HCT116 (cell line): Measurements from ENCODE around the gene ITIH4. TPM values are rescaled to one million over a fixed set of nuclear protein-coding genes. Genes with fewer than 3 reads are reported as not detected.

Source experiments
- ATAC-seq: fragments of 200-7000 bp; cut with Tn5 transposase; 2 replicates; pipeline ENCODE4 v1.9.1; 2020; ENCODE audit warnings: mild to moderate bottlenecking, moderate library complexity
- BruUV-seq: library from RNA; stranded (reverse); fragments of 400-500 nt; replicated peaks from 2 replicates; lab custom pipeline; 2021; lab: Mats Ljungman, UMichigan
- CTCF ChIA-PET: fragments of 300-600 bp; sonication (Branson Sonifier 250); formaldehyde crosslinking; loops from one replicate; lab custom pipeline; 2021; ENCODE audit warnings: antibody characterized with exemption; lab: Charles Lee
- POLR2A ChIA-PET: fragments of 300-600, 350-600 bp; sonication (Branson Sonifier 250); formaldehyde crosslinking; loops from one replicate; lab custom pipeline; 2021; ENCODE audit warnings: antibody characterized with exemption; lab: Charles Lee
- RAD21 ChIA-PET, 2 experiments: fragments of 300-600 bp; sonication (Branson Sonifier 250); formaldehyde crosslinking; loops; one replicate each; lab custom pipeline; 2023; ENCODE audit warnings: low total read pairs in 2 of 2; ENCODE audit not compliant: uncharacterized antibody in 2 of 2, unreplicated experiment in 2 of 2, low non-redundant PET in 1 of 2; lab: Charles Lee
- DNase-seq: peaks from one replicate; pipeline ENCODE4 v3.0.0-alpha.2; 2010; ENCODE audit warnings: low read depth, low spot score
- H2AFZ ChIP-seq: fragments of 200-600 bp; shearing (Covaris generic), sonication (generic); 2 replicates; pipeline ENCODE4 v1.6.1; 2017; ENCODE audit warnings: low read depth, mixed run types, mixed read lengths, antibody characterized with exemption, low read length; ENCODE audit not compliant: poor library complexity, severe bottlenecking
- H3K27ac ChIP-seq: 2 replicates; pipeline ENCODE4 v1.5.1; 2012; ENCODE audit warnings: low read depth, low read length
- H3K27me3 ChIP-seq: fragments of 200-600 bp; sonication (generic); 2 replicates; pipeline ENCODE4 v1.6.1; 2016; ENCODE audit warnings: mixed run types, low read length, mixed read lengths; ENCODE audit not compliant: insufficient read depth
- H3K36me3 ChIP-seq, 2 experiments: fragments of 200-500 bp in 1 of 2; fragments of 200-600 bp in 1 of 2; sonication (Bioruptor generic) in 1 of 2; sonication (generic) in 1 of 2; 2 replicates each; pipeline versions ENCODE4 v1.5.1 to v1.6.1; 2014 to 2016; ENCODE audit warnings: low read length in 2 of 2, inconsistent platforms in 1 of 2, mixed read lengths in 1 of 2, mixed run types in 1 of 2; ENCODE audit not compliant: insufficient read depth in 2 of 2, control insufficient read depth in 1 of 2
- H3K4me1 ChIP-seq, 2 experiments: fragments of 200-600 bp in 1 of 2; sonication (generic) in 1 of 2; 2 replicates each; pipeline versions ENCODE4 v1.5.1 to v1.6.1; 2012 to 2017; ENCODE audit warnings: low read length in 2 of 2, inconsistent platforms in 1 of 2, mild to moderate bottlenecking in 1 of 2, mixed read lengths in 1 of 2, mixed run types in 1 of 2, moderate library complexity in 1 of 2; ENCODE audit not compliant: insufficient read depth in 2 of 2, control insufficient read depth in 1 of 2
- H3K4me2 ChIP-seq: fragments of 200-600 bp; sonication (generic); 2 replicates; pipeline ENCODE4 v1.6.1; 2017; ENCODE audit warnings: mixed run types, low read length, mixed read lengths
- H3K4me3 ChIP-seq, 2 experiments: fragments of 200-600 bp in 1 of 2; sonication (generic) in 1 of 2; replicated peaks in 1 of 2; 2 replicates each; pipeline ENCODE4 v1.5.1; 2011 to 2016; ENCODE audit warnings: low read length in 2 of 2, control low read depth in 1 of 2, low read depth in 1 of 2, mild to moderate bottlenecking in 1 of 2, mixed read lengths in 1 of 2, mixed run types in 1 of 2
- H3K79me2 ChIP-seq: fragments of 200-600 bp; sonication (generic); 2 replicates; pipeline ENCODE4 v1.6.1; 2017; ENCODE audit warnings: mild to moderate bottlenecking, mixed run types, low read length, moderate library complexity, mixed read lengths; ENCODE audit not compliant: insufficient read depth
- H3K9ac ChIP-seq: fragments of 200-600 bp; sonication (generic); 2 replicates; pipeline ENCODE4 v1.6.1; 2016; ENCODE audit warnings: low read length, mixed read lengths
- H3K9me2 ChIP-seq: fragments of 200-600 bp; sonication (generic), shearing (Covaris generic); 2 replicates; pipeline ENCODE4 v1.6.1; 2017; ENCODE audit warnings: mixed run types, mild to moderate bottlenecking, moderate library complexity; ENCODE audit not compliant: insufficient read depth
- H3K9me3 ChIP-seq, 2 experiments: fragments of 200-500 bp in 1 of 2; fragments of 200-600 bp in 1 of 2; sonication (Bioruptor generic) in 1 of 2; sonication (generic) in 1 of 2; 2 replicates each; pipeline ENCODE4 v1.6.1; 2014 to 2017; ENCODE audit warnings: low read length in 2 of 2, mixed read lengths in 2 of 2, inconsistent platforms in 1 of 2, low read depth in 1 of 2, mild to moderate bottlenecking in 1 of 2, mixed run types in 1 of 2, moderate library complexity in 1 of 2; ENCODE audit not compliant: control insufficient read depth in 1 of 2, insufficient read depth in 1 of 2
- H4K20me1 ChIP-seq: fragments of 200-600 bp; sonication (generic), shearing (Covaris generic); 2 replicates; pipeline ENCODE4 v1.6.1; 2017; ENCODE audit warnings: mixed run types, mild to moderate bottlenecking, moderate library complexity; ENCODE audit not compliant: insufficient read depth
- CTCF ChIP-seq, 3 experiments: fragments of 200-600 bp in 1 of 3; sonication (generic) in 1 of 3; IDR thresholded peaks in 2 of 3; conservative IDR thresholded peaks in 1 of 3; 2 replicates each; pipeline ENCODE4 v1.5.1; 2012 to 2017; ENCODE audit warnings: low read depth in 2 of 3, low read length in 2 of 3, antibody characterized with exemption in 1 of 3, borderline replicate concordance in 1 of 3, control low read depth in 1 of 3, mild to moderate bottlenecking in 1 of 3, mixed read lengths in 1 of 3, mixed run types in 1 of 3, moderate library complexity in 1 of 3; ENCODE audit not compliant: insufficient read depth in 1 of 3
- EGR1 ChIP-seq: IDR thresholded peaks from 2 replicates; pipeline ENCODE4 v1.6.1; 2012; ENCODE audit warnings: low read depth
- ELF1 ChIP-seq: IDR thresholded peaks from 2 replicates; pipeline ENCODE4 v1.6.1; 2012; ENCODE audit warnings: low read depth, borderline replicate concordance
- FOSL1 ChIP-seq: IDR thresholded peaks from 2 replicates; pipeline ENCODE4 v1.6.1; 2012; ENCODE audit warnings: low read depth
- POLR2A ChIP-seq: IDR thresholded peaks from 2 replicates; pipeline ENCODE4 v1.7.0; 2011; ENCODE audit warnings: borderline replicate concordance; ENCODE audit not compliant: insufficient read depth, insufficient read length; ENCODE audit errors: extremely low read depth
- SIN3A ChIP-seq: IDR thresholded peaks from 2 replicates; pipeline ENCODE4 v1.6.1; 2012; ENCODE audit warnings: low read depth
- SRF ChIP-seq: IDR thresholded peaks from 2 replicates; pipeline ENCODE4 v1.6.1; 2012; ENCODE audit warnings: low read depth
- YY1 ChIP-seq: IDR thresholded peaks from 2 replicates; pipeline ENCODE4 v1.6.1; 2011; ENCODE audit warnings: low read length, low read depth, moderate library complexity, mild to moderate bottlenecking; ENCODE audit not compliant: insufficient replicate concordance; ENCODE audit errors: extremely low read depth
- ZBTB33 ChIP-seq: IDR thresholded peaks from 2 replicates; pipeline ENCODE4 v1.6.1; 2011; ENCODE audit warnings: mild to moderate bottlenecking, low read length, moderate library complexity; ENCODE audit not compliant: insufficient replicate concordance; ENCODE audit errors: extremely low read depth
- ZFX ChIP-seq: fragments of 450-650 bp; IDR thresholded peaks from 2 replicates; pipeline ENCODE4 v1.6.1; 2017
- ZNF274 ChIP-seq: fragments of 200-500 bp; sonication (Bioruptor generic); IDR thresholded peaks from 2 replicates; pipeline ENCODE4 v1.6.1; 2014; ENCODE audit warnings: mild to moderate bottlenecking, low read depth, low read length, inconsistent platforms
- intact Hi-C: fragments of 100-400 bp; cut with micrococcal nuclease; formaldehyde crosslinking; loops from 2 replicates; pipeline ENCODE4 v1.10.0; 2022
- total RNA-seq: library from RNA; stranded (reverse); gene quantifications from one replicate; pipeline ENCODE4 v1.2.1, GENCODE V29; 2021; ENCODE audit not compliant: unreplicated experiment
- TF ChIP-seq, protein P1 (sequence below): IDR thresholded peaks from 2 replicates; pipeline ENCODE4 v1.6.1; 2012; ENCODE audit warnings: low read depth

The ITIH4 gene
- total RNA-seq, 1 experiment from 2014 or later, result 4.1 TPM

GRCh38 chr3:52877085-52877484 lies 46.6 kb upstream of the ITIH4 start:
- Histone ChIP-seq H3K4me2 (no peak overlapping the region), H3K79me2 (no peaks in the 10 kb centered on the region), H3K4me1 (no peaks in the 10 kb centered on the region; a peak in 1 of 4 replicates), H4K20me1 (no peaks in the 10 kb centered on the region), H3K9ac (no peak overlapping the region), H3K4me3 (no peak overlapping the region), H3K36me3 (no peaks in the 10 kb centered on the region), H3K9me3 (no peaks in the 10 kb centered on the region), H3K9me2 (no peaks in the 10 kb centered on the region), H3K27ac (no peak overlapping the region), H2AFZ (no peak overlapping the region), H3K27me3 (no peaks in the 10 kb centered on the region)
- RAD21 ChIA-PET, result no interaction called here
- CTCF ChIA-PET, result no interaction called here
- ATAC-seq, result no peak
- intact Hi-C loops, result no loop called here
- DNase-seq, result no peak
- POLR2A ChIA-PET, result no interaction called here
- TF ChIP-seq ZFX, result no peak
- BruUV-seq, result no TSS peak

DNA sequence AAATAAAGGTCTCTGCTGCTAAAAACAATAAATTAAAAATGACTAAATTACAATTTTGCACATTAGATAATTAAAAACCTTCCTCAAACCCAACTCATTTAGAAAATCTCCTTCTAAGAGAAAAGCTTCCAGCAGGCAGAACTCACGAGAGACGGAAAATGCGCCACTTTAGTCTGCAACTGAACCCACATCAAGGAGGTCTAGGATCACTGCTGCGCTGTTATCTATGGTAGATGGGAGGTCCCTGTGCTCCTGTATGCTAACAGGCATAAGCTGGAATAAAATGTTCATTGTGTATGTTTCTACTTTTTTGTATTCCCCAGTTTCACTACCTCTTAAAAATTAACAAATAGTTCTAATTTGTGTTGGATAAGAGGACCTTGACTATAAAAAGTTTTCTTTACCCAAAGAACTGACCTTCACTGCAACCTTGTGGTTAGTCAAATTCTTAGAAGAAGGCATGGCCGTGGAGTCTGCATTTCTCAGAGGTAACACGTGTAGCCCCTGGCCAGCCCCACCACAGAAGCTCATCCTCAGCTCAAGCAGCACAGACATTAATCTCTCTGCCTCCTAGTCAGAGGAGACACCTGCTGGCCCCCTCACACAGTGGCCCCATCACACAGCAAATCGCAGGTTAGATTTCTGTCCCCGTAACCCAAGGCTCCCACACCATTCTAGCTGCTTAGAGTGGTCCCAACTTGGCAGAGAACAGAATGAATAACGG lies 44.6 kb upstream of the ITIH4 start:
- ChIA-PET POLR2A (no interaction called here), CTCF (no interaction called here), RAD21 (no interaction called here)
- no peak overlapping the region for H3K9ac ChIP-seq
- no TSS peak for BruUV-seq
- H3K9me3 ChIP-seq, result no peaks in the 10 kb centered on the region
- H3K4me2 ChIP-seq, result no peak overlapping the region
- DNase-seq (no peak), ATAC-seq (no peak)
- no peaks in the 10 kb centered on the region for H4K20me1 ChIP-seq
- H3K4me3 ChIP-seq, result no peak overlapping the region
- no peaks in the 10 kb centered on the region for H3K79me2 ChIP-seq
- no peak overlapping the region for H2AFZ ChIP-seq
- no peaks in the 10 kb centered on the region for H3K9me2 ChIP-seq
- H3K27me3 ChIP-seq, result no peaks in the 10 kb centered on the region
- no peaks in the 10 kb centered on the region; a peak in 1 of 4 replicates for H3K4me1 ChIP-seq
- no peaks in the 10 kb centered on the region for H3K36me3 ChIP-seq
- no peak overlapping the region for H3K27ac ChIP-seq
- intact Hi-C loops, result no loop called here
- no peak for TF ChIP-seq SRF
- TF ChIP-seq, protein P1, sequence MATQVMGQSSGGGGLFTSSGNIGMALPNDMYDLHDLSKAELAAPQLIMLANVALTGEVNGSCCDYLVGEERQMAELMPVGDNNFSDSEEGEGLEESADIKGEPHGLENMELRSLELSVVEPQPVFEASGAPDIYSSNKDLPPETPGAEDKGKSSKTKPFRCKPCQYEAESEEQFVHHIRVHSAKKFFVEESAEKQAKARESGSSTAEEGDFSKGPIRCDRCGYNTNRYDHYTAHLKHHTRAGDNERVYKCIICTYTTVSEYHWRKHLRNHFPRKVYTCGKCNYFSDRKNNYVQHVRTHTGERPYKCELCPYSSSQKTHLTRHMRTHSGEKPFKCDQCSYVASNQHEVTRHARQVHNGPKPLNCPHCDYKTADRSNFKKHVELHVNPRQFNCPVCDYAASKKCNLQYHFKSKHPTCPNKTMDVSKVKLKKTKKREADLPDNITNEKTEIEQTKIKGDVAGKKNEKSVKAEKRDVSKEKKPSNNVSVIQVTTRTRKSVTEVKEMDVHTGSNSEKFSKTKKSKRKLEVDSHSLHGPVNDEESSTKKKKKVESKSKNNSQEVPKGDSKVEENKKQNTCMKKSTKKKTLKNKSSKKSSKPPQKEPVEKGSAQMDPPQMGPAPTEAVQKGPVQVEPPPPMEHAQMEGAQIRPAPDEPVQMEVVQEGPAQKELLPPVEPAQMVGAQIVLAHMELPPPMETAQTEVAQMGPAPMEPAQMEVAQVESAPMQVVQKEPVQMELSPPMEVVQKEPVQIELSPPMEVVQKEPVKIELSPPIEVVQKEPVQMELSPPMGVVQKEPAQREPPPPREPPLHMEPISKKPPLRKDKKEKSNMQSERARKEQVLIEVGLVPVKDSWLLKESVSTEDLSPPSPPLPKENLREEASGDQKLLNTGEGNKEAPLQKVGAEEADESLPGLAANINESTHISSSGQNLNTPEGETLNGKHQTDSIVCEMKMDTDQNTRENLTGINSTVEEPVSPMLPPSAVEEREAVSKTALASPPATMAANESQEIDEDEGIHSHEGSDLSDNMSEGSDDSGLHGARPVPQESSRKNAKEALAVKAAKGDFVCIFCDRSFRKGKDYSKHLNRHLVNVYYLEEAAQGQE, result no peak
- no peak for TF ChIP-seq SIN3A
- no peak for TF ChIP-seq FOSL1
- TF ChIP-seq ZNF274, result no peak
- no peak for TF ChIP-seq ZBTB33
- TF ChIP-seq CTCF (IDR thresholded peaks at IDR 0.05 in 2 of 3, conservative IDR thresholded peaks at IDR 0.05 in 1 of 3; ENCODE audit: borderline replicate concordance in 1 of 3, insufficient read depth in 1 of 3, low read depth in 2 of 3, low read length in 2 of 3), result no peak
- TF ChIP-seq POLR2A, result no peak
- no peak for TF ChIP-seq YY1
- no peak for TF ChIP-seq EGR1
- no peak for TF ChIP-seq ELF1
